Right lung (tissue), 5 donors: ENCODE results near the gene NBAS. TPM values are rescaled to one million over a fixed set of nuclear protein-coding genes. Genes with fewer than 3 reads are reported as not detected.
"Not testable (repeated sequence)": the region's sequence is repeated elsewhere in the genome, so short reads cannot be mapped to it uniquely, and the experiment has no call there.

Experiments
- DNase-seq, 2 donors: peaks; one replicate each; pipeline ENCODE4 v3.0.0-alpha.2; 2013
- polyA plus RNA-seq, 5 donors: library from polyadenylated mRNA; unstranded; fragments of 120-200 nt; gene quantifications; one replicate each; pipeline versions ENCODE4 v1.2.1 to v1.2.3, GENCODE V29; 2013; ENCODE audit warnings: inconsistent platforms in 1 of 5, low replicate concordance in 1 of 5; ENCODE audit not compliant: insufficient read length in 5 of 5, insufficient read depth in 1 of 5

The NBAS gene
- polyA plus RNA-seq, 5 donors, result 42.6 to 50.2 (median 45.6) TPM

- no peak for DNase-seq
Measured at GRCh38 chr2:15531095-15531854, 29.9 kb downstream of the NBAS start.

GRCh38 chr2:15527074-15527739, 33.9 kb downstream of the NBAS start:
- no peak for DNase-seq

- no peak for DNase-seq
Measured at GRCh38 chr2:15521641-15522181, 39.4 kb downstream of the NBAS start.

- no peak for DNase-seq
Measured at GRCh38 chr2:15520346-15520745, 40.8 kb downstream of the NBAS start.

GRCh38 chr2:15518759-15519158, 42.4 kb downstream of the NBAS start:
- DNase-seq, result not testable (repeated sequence)

GRCh38 chr2:15517793-15518192, 43.3 kb downstream of the NBAS start:
- DNase-seq, result no peak

GRCh38 chr2:15511686-15512085, 49.4 kb downstream of the NBAS start:
- no peak for DNase-seq

GRCh38 chr2:15510552-15510951, 50.6 kb downstream of the NBAS start:
- DNase-seq, result no peak

GRCh38 chr2:15510131-15510530, 51.0 kb downstream of the NBAS start:
- DNase-seq, result no peak

- no peak for DNase-seq
Measured at GRCh38 chr2:15507697-15508096, 53.4 kb downstream of the NBAS start.

- DNase-seq, result no peak
Measured at GRCh38 chr2:15507061-15507460, 54.1 kb downstream of the NBAS start.

- no peak for DNase-seq
Measured at GRCh38 chr2:15506229-15506819, 54.8 kb downstream of the NBAS start.

- DNase-seq, result no peak
Measured at GRCh38 chr2:15504882-15505663, 56.1 kb downstream of the NBAS start.

GRCh38 chr2:15499251-15499650, 61.9 kb downstream of the NBAS start:
- not testable (repeated sequence) for DNase-seq

GRCh38 chr2:15498554-15498953, 62.6 kb downstream of the NBAS start:
- DNase-seq, result no peak

- no peak for DNase-seq
Measured at GRCh38 chr2:15494877-15495276, 66.3 kb downstream of the NBAS start.

- DNase-seq, result no peak
Measured at GRCh38 chr2:15492773-15493325, 68.3 kb downstream of the NBAS start.

- DNase-seq, result no peak
Measured at GRCh38 chr2:15486770-15487169, 74.4 kb downstream of the NBAS start.

- no peak for DNase-seq
Measured at GRCh38 chr2:15485949-15486348, 75.2 kb downstream of the NBAS start.

GRCh38 chr2:15481000-15481399, 80.1 kb downstream of the NBAS start:
- DNase-seq, result no peak

- no peak for DNase-seq
Measured at GRCh38 chr2:15480552-15480951, 80.6 kb downstream of the NBAS start.

- DNase-seq, result no peak
Measured at GRCh38 chr2:15472876-15473275, 88.3 kb downstream of the NBAS start.
